Right forelimb (tissue), 1 donor: Measurements from ENCODE around the gene TOE1.
"Not testable (repeated sequence)": the region's sequence is repeated elsewhere in the genome, so short reads cannot be mapped to it uniquely, and the experiment has no call there.

ENCODE experiments used
- DNase-seq: peaks from one replicate; pipeline ENCODE4 v3.0.0-alpha.2; 2018

Gene TOE1

DNA sequence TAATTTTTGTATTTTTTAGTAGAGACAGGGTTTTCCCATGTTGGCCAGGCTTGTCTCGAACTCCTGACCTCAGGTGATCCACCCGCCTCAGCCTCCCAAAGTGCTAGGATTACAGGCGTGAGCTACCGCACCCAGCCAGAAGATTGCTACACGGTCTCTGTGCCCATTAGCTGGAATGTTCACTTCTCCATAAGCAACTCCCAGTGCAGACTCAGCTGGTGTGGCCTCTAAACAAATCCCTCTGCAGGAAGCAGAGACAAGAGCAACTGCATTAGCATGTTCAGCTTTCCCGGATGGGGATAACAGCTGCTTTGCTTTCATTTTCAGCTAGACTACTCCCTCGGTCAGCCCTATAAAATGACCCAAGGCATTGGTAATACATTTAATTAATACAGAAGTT lies 21.0 kb downstream of the TOE1 start:
- not testable (repeated sequence) for DNase-seq

DNA sequence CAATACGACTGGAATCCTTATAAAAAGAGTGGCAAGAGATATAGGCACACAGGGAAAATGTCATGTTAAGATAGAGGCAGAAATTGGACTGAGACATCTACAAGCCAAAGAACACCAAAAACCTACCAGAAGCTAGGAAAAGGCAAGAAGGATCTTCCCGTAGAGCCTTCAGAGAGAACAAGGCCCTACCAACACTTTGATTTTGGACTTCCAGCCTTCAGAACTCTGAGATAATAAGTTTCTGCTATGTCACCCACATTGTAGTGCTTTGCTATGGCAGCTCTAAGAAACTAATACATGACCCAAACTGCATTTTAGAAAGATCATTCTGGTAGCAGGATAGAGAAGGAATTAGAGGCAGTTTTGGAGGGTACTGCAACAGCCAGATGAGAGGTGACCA lies 24.3 kb downstream of the TOE1 start:
- no peak for DNase-seq

DNA sequence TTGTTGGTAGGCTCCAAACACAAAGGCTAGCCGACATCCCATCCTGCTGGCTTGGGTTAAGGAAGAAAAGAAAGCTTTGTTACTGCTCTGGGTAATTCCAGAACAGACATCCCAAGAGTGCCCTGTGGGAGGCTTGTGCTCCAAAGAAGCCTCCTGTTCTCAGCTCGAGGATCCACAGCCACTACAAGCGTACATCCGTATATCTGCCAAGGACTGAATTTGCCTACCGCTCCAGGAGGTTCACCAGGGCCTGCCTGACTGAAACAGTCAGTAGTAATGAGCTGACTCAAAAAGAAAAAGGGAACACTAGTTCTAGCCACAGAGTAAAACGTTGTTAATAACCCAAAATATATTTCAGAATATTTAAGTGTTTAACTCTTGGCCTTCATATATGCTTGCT lies 25.1 kb downstream of the TOE1 start:
- no peak for DNase-seq

DNA sequence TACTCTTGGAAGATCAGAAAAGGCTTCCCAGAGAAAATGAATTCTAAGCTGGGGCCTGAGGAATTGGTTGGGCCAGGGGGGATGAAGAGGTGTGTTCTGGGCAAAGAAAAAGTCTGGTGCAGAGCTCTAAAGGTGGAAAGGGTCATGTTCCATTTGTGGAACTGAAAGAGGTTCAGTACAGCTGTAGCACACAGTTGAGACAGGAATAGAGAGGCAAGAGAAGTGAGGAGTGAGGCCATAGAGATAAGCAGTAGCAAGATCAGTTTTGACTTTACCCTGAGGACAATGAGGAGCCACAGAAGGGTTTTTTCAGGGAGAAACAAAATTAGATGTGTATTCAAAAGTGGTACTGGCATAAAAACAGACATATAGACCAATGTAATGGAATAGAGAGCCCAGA lies 30.6 kb downstream of the TOE1 start:
- no peak for DNase-seq

DNA sequence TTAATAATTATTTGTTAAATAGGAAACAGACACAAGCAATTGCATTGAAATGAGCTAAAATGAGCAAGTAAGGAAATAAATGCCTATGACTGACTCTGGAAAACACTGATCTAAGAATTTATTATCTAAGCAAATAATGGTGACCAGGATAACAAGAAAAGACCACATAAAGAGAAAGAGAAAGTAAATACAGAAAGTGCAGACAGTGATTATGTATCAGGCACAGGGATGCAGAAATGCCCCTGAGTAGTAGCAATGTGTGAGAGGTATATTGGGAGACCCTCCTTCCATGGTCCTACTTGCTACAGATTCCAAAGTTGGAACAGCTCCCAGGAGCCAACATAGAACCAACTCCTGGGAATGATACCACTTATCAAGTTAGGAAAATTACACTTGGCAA lies 33.6 kb downstream of the TOE1 start:
- no peak for DNase-seq

DNA sequence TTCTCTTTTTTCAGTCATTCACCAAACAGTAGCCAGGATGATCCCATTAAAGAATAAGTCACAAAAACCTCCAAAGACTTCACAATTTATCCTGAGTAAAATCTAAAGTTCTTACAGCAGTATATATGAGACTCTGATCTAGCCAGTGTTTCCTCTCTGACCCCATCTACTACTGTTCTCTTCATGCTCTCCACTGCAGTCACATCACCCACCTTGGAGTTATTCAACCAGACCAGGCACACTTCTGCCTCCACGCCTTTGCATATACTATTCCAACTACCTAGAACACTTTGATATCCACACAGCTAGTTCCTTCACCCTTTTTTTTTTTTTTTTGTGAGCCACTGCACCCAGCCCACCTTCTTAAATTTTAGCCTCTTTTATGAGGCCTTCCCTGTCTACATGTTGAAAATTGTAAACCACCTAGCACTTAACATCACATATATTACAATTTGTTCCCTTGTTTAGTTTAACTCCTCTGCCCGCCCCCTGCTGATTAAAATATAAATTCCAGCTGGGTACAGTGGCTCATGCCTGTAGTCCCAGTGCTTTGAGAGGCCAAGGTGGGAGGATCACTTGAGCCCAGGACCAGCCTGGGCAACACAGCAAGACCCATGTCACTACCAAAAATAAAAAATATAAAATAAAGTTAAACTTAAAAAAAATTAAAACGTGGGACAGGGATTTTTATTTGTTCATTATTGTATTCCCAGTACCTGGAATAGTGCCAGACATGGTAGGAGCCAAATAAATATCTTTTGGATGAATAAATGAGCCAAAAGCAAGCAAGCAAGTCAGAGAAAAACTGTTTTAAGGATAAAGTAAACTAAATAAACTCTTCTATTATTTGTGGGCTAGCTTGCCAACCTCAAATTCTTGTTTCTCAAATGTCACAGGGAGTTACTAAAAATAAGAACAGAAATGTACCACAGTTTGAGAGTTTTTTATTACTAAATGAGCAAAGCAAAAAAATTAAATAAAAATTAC lies 35.4 kb downstream of the TOE1 start:
- no peak for DNase-seq

DNA sequence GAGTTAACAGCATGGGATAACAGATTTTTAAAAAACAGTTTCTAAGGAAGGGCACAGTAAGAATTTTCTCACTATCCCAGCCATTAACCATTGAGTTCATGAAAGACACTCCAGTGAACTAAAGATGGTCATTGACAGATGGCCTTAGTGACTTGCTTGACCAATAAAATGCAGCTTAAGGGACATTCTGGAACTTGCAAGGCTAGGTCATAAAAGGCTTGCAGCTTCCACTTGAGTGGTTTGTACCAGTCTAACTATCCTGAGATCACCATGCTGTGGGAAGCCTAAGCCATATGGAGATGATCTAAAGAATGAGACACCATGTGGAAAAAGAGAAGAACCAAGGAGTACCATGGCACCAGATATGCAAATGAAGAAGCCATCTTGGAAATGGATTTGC lies 38.2 kb downstream of the TOE1 start:
- DNase-seq, result no peak

DNA sequence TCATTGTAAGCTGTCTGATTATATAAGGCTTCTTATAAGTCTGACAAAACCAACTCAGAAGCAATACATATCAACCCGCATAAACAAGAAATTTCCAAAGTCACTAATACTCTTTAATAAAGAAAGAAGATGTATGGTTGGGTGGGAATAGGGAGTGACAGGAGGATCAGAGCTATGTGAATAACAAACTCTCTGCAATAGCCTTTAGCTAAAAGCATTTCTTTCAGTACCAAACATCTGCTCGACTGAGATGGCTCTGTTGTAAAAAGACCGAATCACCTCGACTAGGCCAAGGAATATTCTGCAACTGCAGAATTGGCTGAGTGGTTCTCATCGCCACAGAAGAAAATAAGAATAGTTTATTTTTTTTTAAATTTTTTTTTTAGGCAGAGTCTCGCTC lies 39.6 kb downstream of the TOE1 start:
- no peak for DNase-seq

DNA sequence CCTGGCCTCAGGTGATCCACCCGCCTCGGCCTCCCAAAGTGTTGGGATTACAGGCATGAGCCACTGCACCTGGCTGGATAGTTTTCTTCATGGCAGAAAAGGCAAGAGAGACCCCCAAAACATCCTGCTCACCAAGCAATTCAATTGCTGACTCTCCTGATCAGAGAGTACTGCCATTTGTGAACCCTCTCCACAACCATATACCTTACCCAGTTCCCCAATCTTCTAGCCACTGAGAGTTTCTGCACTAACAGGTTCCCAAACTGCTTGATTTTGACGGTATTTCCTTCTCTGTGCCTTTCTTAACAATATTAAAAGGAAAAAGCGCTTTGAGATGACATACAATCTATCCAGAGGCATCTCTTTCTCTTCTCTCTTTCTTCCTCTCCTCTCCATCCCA lies 40.2 kb downstream of the TOE1 start:
- DNase-seq, result no peak

DNA sequence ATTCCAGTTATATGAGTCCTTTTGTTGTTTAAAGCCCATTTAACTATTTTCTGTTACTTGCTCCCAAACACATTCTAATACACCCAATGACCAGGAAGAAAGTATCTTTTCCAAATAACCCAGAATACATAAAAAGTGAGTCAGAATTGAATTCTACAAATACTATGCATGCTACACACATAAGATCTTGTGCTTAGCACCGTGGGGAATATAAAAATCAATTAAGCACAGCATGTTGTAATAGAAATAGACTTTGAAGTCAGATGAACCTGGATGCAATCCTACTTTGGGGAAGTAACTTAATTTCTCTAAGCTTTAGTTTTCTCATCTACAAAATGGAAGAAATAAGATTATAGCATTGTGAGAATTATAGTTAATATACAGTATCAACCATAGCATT lies 40.8 kb downstream of the TOE1 start:
- no peak for DNase-seq

DNA sequence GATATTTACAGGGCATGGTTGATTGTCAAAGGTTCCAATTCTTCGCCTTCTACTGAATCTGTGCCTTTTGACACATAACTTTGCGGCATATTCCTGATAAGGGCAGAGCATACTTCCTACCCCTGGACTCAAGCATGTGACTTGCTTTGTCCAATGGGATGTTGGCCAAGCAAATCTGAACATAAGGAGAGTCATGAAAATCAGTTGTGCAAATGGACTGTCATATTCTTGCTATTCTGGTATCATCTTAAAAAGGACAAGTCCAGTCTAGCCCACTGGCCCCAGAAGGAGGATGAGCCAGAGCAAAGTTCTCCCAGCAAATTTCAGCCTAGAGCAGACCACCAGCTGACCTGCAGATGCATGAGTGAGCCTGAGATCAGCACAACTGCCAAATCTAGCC lies 41.3 kb downstream of the TOE1 start:
- no peak for DNase-seq

DNA sequence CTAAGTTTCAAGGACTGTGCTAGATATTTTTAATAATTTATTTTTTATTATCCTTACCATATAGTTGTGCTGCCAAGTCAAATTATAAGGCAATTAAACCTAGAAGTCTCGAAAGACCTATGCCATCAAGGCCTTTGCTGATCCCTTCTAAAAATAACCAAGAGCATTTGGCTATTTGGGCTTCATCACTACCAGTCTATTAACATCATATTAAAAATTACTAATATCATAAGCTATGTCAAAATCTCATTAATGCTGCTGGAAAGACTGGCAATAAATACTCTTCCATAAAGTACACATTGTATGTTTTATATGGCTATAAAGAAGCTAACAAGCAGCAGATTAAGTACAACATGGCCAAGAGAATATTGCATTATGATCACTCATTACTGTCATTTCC lies 43.2 kb downstream of the TOE1 start:
- DNase-seq, result no peak

DNA sequence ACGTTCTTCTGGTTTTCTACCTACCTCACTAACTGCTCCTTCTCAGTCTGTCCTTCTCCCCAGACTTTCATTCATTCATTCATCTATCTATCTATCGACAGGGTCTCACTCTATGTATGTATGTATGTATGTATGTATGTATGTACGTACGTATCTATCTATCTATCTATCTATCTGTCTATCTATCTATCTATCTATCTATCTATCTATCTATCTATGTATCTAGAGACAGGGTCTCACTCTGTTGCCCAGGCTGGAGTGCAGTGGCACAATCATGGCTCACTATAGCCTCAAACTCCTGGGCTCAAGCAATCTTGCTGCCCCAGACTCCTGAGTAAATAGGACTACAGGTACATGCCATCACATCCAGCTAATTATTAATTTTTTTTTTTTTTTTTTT lies 44.2 kb downstream of the TOE1 start:
- DNase-seq, result not testable (repeated sequence)

DNA sequence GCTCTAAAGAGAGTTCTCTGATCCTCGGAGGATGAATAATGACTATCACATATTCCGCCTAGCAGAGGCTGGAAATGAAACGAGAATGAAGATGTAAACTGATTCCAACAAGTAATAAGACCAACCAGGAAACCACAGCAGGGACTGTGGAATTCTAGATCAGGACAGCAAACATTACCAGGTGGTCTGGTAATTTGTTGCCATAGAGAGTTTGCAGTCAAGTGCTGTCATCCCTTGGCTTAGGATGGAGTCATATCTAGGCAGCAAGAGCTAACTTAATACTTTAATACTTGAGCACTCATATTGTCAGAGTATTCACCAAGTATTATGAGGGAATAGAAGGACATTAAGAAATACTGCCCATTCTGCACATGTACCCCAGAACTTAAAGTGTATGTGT lies 45.3 kb downstream of the TOE1 start:
- no peak for DNase-seq

DNA sequence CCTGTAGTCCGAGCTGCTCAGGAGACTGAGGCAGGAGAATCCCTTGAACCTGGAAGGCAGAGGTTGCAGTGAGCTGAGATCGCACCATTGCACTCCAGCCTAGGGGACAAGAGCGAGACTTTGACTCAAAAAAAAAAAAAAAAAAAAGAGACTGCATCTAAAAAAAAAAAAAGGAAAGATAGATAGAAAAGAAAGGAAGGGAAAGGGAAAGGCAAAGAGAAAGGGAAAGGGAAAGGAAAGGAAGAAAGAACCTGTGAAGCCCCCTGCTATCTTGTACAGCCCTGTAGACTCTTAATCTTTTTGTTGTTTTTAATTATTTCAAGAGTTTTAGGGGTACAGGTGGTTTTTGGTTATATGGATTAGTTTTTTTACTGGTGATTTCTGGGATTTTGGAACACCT lies 46.2 kb downstream of the TOE1 start:
- no peak for DNase-seq
